HL-60 (cell line): ENCODE measurements around the gene GRID1.

Experiments
- CTCF ChIP-seq: IDR thresholded peaks from one replicate; pipeline ENCODE4 v1.5.1; 2011; ENCODE audit warnings: low read length, control low read depth, inconsistent platforms; ENCODE audit not compliant: insufficient read depth
- GABPA ChIP-seq: IDR thresholded peaks from 2 replicates; pipeline ENCODE4 v1.6.1; 2012; ENCODE audit warnings: low read depth
- POLR2AphosphoS5 ChIP-seq: IDR thresholded peaks from 2 replicates; pipeline ENCODE4 v1.6.1; 2012; ENCODE audit warnings: low read depth
- REST ChIP-seq: IDR thresholded peaks from 2 replicates; pipeline ENCODE4 v1.6.1; 2012; ENCODE audit warnings: low read depth; ENCODE audit not compliant: insufficient replicate concordance
- SPI1 ChIP-seq: IDR thresholded peaks from 2 replicates; pipeline ENCODE4 v1.6.1; 2012; ENCODE audit warnings: low read depth, mild to moderate bottlenecking, borderline replicate concordance

DNA sequence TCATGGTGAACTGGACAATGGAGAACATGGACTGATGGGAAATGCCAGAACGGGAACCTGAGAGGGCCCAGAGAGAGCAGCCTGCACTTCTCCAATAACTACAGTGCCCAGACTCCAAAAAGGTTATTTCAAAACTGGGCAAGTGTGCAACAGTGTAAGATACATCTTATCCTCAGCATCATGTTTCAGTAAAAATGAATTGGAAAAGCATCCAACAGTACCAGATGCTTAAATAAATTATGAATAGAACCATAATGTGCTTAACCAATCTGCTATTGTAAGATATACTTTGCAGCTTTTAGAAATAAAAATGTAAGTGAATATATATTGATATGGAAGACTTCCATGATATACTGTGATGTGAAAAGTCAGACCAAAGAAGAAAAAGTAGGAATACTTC lies 303.3 kb downstream of the GRID1 start:
- TF ChIP-seq CTCF: no peak
- TF ChIP-seq POLR2AphosphoS5: no peak
- no peak for TF ChIP-seq REST
- no peak for TF ChIP-seq SPI1
- no peak for TF ChIP-seq GABPA
